Measurements from ENCODE around the gene DDX31. TPM values are rescaled to one million over a fixed set of nuclear protein-coding genes. Genes with fewer than 3 reads are reported as not detected.

The DDX31 gene
- total RNA-seq, 1 experiment from 2014 or later: 28.4 TPM

GRCh38 chr9:132673355-132673754, 3.6 kb upstream of the DDX31 start:
- no peaks in the 10 kb centered on the region for H4K20me1 ChIP-seq (ENCODE audit: control insufficient read depth, insufficient read depth, insufficient read length)
- no CpG with 5 or more reads among the region's 6 CpGs for WGBS (ENCODE audit: extremely low coverage, insufficient read length, low lambda C conversion rate)
- no peaks in the 10 kb centered on the region for H3K27me3 ChIP-seq (ENCODE audit: insufficient read depth, low read length)
- no peaks in the 10 kb centered on the region for H3K79me1 ChIP-seq (ENCODE audit: insufficient read depth, low read depth, low read length, poor library complexity, severe bottlenecking)
- no peak overlapping the region for H3K23ac ChIP-seq (ENCODE audit: insufficient read length, low read depth, low read length)
- no peak overlapping the region for H2AK5ac ChIP-seq (ENCODE audit: insufficient read length, low read length)
- H3K9me3 Mint-ChIP-seq: no peaks in the 10 kb centered on the region
- H3T11ph ChIP-seq (ENCODE audit: low read length): no peak overlapping the region
- H3K23me2 ChIP-seq (ENCODE audit: insufficient read length, low read depth, low read length, poor library complexity, severe bottlenecking): peaks cover 5% of the 10 kb centered on the region
- H2BK20ac ChIP-seq (ENCODE audit: low read depth, low read length, poor library complexity, severe bottlenecking): no peak overlapping the region
- H3K4me1 Mint-ChIP-seq: peaks cover 25 to 26% of the 10 kb centered on the region in 2 experiments
- H2BK5ac ChIP-seq (ENCODE audit: insufficient read length, low read length): no peak overlapping the region
- no peak overlapping the region for H3K18ac ChIP-seq (ENCODE audit: insufficient read length, low read depth, low read length)
- H2AFZ ChIP-seq (ENCODE audit: low read length): no peak overlapping the region
- no peaks in the 10 kb centered on the region for H3K27me3 Mint-ChIP-seq (ENCODE audit: low read depth)
- H3K27ac ChIP-seq (ENCODE audit: insufficient read length, low read depth, low read length): no peak overlapping the region
- H3K4ac ChIP-seq (ENCODE audit: low read depth, low read length): no peak overlapping the region
- peak; percentile 44; the same call in 1 of the 3 replicates for TF ChIP-seq CTCF (conservative IDR thresholded peaks at IDR 0.05)
- peaks cover 18 to 22% (median 22%) of the 10 kb centered on the region in 3 experiments for H3K36me3 Mint-ChIP-seq (ENCODE audit: insufficient read depth in 1 of 3, low read depth in 3 of 3)
- no peak overlapping the region for H4K91ac ChIP-seq (ENCODE audit: insufficient read length, low read depth, low read length)
- H2BK120ac ChIP-seq (ENCODE audit: low read depth, low read length, poor library complexity, severe bottlenecking): no peak overlapping the region
- H3K27ac Mint-ChIP-seq: no peak overlapping the region
- no peaks in the 10 kb centered on the region for H3K9me3 ChIP-seq (ENCODE audit: control insufficient read depth, low read depth, low read length)
- H3K4me1 ChIP-seq (ENCODE audit: insufficient read depth, low read length): no peaks in the 10 kb centered on the region; the same call in 1 of the 2 replicates
- H2BK12ac ChIP-seq (ENCODE audit: insufficient read length, low read depth, low read length): no peak overlapping the region
- H3K14ac ChIP-seq (ENCODE audit: insufficient read depth, low read length): no peak overlapping the region
- peak overlapping the region in 1 of 2 experiments; percentile 19; a peak in 1 of 5 replicates for H3K4me3 Mint-ChIP-seq
- H4K5ac ChIP-seq (ENCODE audit: insufficient read length, low read depth, low read length): no peak overlapping the region
- H3K9ac ChIP-seq (ENCODE audit: extremely low read depth, insufficient read length, low read length): no peak overlapping the region
- no peak overlapping the region for H3K56ac ChIP-seq (ENCODE audit: insufficient read length, low read depth, low read length)
- peaks cover 52% of the 10 kb centered on the region for H3K79me2 ChIP-seq (ENCODE audit: insufficient read depth, low read length)
- H3K4me2 ChIP-seq (ENCODE audit: insufficient read depth, insufficient read length, low read length): no peak overlapping the region
- no peak overlapping the region for H2BK15ac ChIP-seq (ENCODE audit: low read depth, low read length)
- no peak overlapping the region for H4K8ac ChIP-seq (replicated peaks; ENCODE audit: insufficient read length, low read depth, low read length)
- DNase-seq: peak; percentile 38
